CD4-positive, alpha-beta T cell treated with Interferon alpha-2 for 1 hour (primary cell): ENCODE measurements around the gene DPEP3.

Source experiments
- DNase-seq, 2 donors: peaks; one replicate each; pipeline ENCODE4 v3.0.0-alpha.2; 2020 to 2022

Gene DPEP3

GRCh38 chr16:67966549-67967182, 13.6 kb downstream of the DPEP3 start:
- no peak for DNase-seq

- DNase-seq: no peak
These were observed 14.4 kb downstream of the DPEP3 start for GRCh38 chr16:67965668-67966548.

GRCh38 chr16:67964477-67965131, 15.7 kb downstream of the DPEP3 start:
- no peak for DNase-seq

GRCh38 chr16:67963662-67964321, 16.5 kb downstream of the DPEP3 start:
- DNase-seq: no peak

GRCh38 chr16:67963292-67963661, 17.0 kb downstream of the DPEP3 start:
- DNase-seq: no peak

- no peak for DNase-seq
These were observed 18.2 kb downstream of the DPEP3 start for GRCh38 chr16:67962135-67962534.

- no peak for DNase-seq
These were observed 18.7 kb downstream of the DPEP3 start for GRCh38 chr16:67961551-67961957.

- DNase-seq: no peak
These were observed 20.6 kb downstream of the DPEP3 start for GRCh38 chr16:67959536-67960329.

- DNase-seq: no peak
These were observed 22.7 kb downstream of the DPEP3 start for GRCh38 chr16:67957622-67958021.

- no peak for DNase-seq
These were observed 25.7 kb downstream of the DPEP3 start for GRCh38 chr16:67954421-67955196.

GRCh38 chr16:67953641-67954375, 26.5 kb downstream of the DPEP3 start:
- DNase-seq: no peak

GRCh38 chr16:67951485-67951884, 28.8 kb downstream of the DPEP3 start:
- no peak for DNase-seq

- DNase-seq: no peak
These were observed 29.9 kb downstream of the DPEP3 start for GRCh38 chr16:67950335-67950843.

GRCh38 chr16:67949645-67950044, 30.7 kb downstream of the DPEP3 start:
- no peak for DNase-seq

GRCh38 chr16:67948015-67948414, 32.3 kb downstream of the DPEP3 start:
- DNase-seq: no peak

- no peak for DNase-seq
These were observed 33.2 kb downstream of the DPEP3 start for GRCh38 chr16:67946966-67947558.

GRCh38 chr16:67946128-67946569, 34.1 kb downstream of the DPEP3 start:
- DNase-seq: no peak

GRCh38 chr16:67945392-67945933, 34.8 kb downstream of the DPEP3 start:
- no peak for DNase-seq

- no peak for DNase-seq
These were observed 35.5 kb downstream of the DPEP3 start for GRCh38 chr16:67944690-67945391.
